Esophagus muscularis mucosa (tissue), 4 donors: Measurements from ENCODE around the gene ZNF878.

Source experiments
- CTCF ChIP-seq, 3 experiments: fragments of 200-600 bp in 2 of 3; fragments of 450-650 bp in 1 of 3; sonication (generic) in 2 of 3; IDR thresholded peaks; one replicate each; pipeline ENCODE4 v1.5.1; 2017 to 2019; ENCODE audit warnings: antibody characterized with exemption in 3 of 3, mild to moderate bottlenecking in 2 of 3, moderate library complexity in 1 of 3
- EP300 ChIP-seq: sonication (generic); formaldehyde crosslinking; IDR thresholded peaks from one replicate; pipeline ENCODE4 v1.6.1; 2017; ENCODE audit warnings: antibody characterized with exemption
- POLR2A ChIP-seq: fragments of 450-650 bp; IDR thresholded peaks from one replicate; pipeline ENCODE4 v1.6.1; 2017; ENCODE audit warnings: antibody characterized with exemption, moderate library complexity, mild to moderate bottlenecking, low read depth
- POLR2AphosphoS5 ChIP-seq, 2 donors: sonication (generic); formaldehyde crosslinking; IDR thresholded peaks; one replicate each; pipeline ENCODE4 v1.6.1; 2017; ENCODE audit warnings: antibody characterized with exemption in 2 of 2

GRCh38 chr19:12077375-12077774, 24.6 kb upstream of the ZNF878 start:
- TF ChIP-seq POLR2AphosphoS5 (IDR thresholded peaks at IDR 0.05), result no peak
- TF ChIP-seq CTCF (IDR thresholded peaks at IDR 0.05), result no peak
- no peak for TF ChIP-seq POLR2A
- TF ChIP-seq EP300, result no peak
